K562 (cell line): ENCODE results near the gene KRT36. TPM values are rescaled to one million over a fixed set of nuclear protein-coding genes. Genes with fewer than 3 reads are reported as not detected.

Source experiments
- CHD1 ChIP-seq: fragments of 200-600 bp; sonication (generic); IDR thresholded peaks from one replicate; pipeline ENCODE4 v1.6.1; 2012; ENCODE audit warnings: mild to moderate bottlenecking, moderate library complexity, low read length, inconsistent platforms
- NCOR1 ChIP-seq: fragments of 450-650 bp; IDR thresholded peaks from 2 replicates; pipeline ENCODE4 v1.6.1; 2016; ENCODE audit warnings: mild to moderate bottlenecking, moderate library complexity
- ZFP1 ChIP-seq: fragments of 450-650 bp; formaldehyde crosslinking; IDR thresholded peaks from 2 replicates; pipeline ENCODE4 v1.4.0; 2020; ENCODE audit warnings: mild to moderate bottlenecking, mixed read lengths
- ZNF444 ChIP-seq: fragments of 250-450 bp; sonication (Bioruptor Pico); IDR thresholded peaks from 2 replicates; pipeline ENCODE4 v1.4.0; 2020; ENCODE audit warnings: mild to moderate bottlenecking, moderate library complexity
- polyA plus RNA-seq, 8 experiments: library from polyadenylated mRNA; depleted of rRNA in 4 of 8; stranded (reverse) in 5 of 8; unstranded in 3 of 8; fragments of >200 nt; fragmentation: Nextera tagmentation in 2 of 8; fragmentation: Illumina TruSeq in 1 of 8; extraction: Ambion mirVana in 2 of 8; extraction: Trizol in 1 of 8; gene quantifications; 2 replicates each; pipeline versions ENCODE4 v1.2.1 to v1.2.3, GENCODE V29; 2011 to 2014; ENCODE audit warnings: inconsistent platforms in 1 of 8, missing spikeins in 1 of 8
- total RNA-seq, 7 experiments: library from RNA; depleted of rRNA in 6 of 7; stranded (reverse); fragments of >200 nt in 6 of 7; fragmentation: Illumina TruSeq in 2 of 7; extraction: Trizol in 2 of 7; gene quantifications; 2 replicates each; pipeline versions ENCODE4 v1.2.1 to v1.2.3, GENCODE V29; 2011 to 2021; ENCODE audit warnings: low replicate concordance in 1 of 7
- TF ChIP-seq, protein P1 (sequence below), 2 experiments: fragments of 450-650 bp; IDR thresholded peaks; 2 replicates each; pipeline ENCODE4 v1.6.1; 2016; ENCODE audit warnings: mild to moderate bottlenecking in 2 of 2, borderline replicate concordance in 1 of 2, low read depth in 1 of 2, moderate library complexity in 1 of 2
- TF ChIP-seq, protein P2 (sequence below): fragments of 450-650 bp; IDR thresholded peaks from 2 replicates; pipeline ENCODE4 v1.6.1; 2016; ENCODE audit warnings: mild to moderate bottlenecking, moderate library complexity

Gene KRT36
- total and polyA plus RNA-seq, 9 of the 15 experiments (the other 6 are each of a cell fraction or from before 2014, with no cell fraction given): 0.04 TPM; not detected in 8

DNA sequence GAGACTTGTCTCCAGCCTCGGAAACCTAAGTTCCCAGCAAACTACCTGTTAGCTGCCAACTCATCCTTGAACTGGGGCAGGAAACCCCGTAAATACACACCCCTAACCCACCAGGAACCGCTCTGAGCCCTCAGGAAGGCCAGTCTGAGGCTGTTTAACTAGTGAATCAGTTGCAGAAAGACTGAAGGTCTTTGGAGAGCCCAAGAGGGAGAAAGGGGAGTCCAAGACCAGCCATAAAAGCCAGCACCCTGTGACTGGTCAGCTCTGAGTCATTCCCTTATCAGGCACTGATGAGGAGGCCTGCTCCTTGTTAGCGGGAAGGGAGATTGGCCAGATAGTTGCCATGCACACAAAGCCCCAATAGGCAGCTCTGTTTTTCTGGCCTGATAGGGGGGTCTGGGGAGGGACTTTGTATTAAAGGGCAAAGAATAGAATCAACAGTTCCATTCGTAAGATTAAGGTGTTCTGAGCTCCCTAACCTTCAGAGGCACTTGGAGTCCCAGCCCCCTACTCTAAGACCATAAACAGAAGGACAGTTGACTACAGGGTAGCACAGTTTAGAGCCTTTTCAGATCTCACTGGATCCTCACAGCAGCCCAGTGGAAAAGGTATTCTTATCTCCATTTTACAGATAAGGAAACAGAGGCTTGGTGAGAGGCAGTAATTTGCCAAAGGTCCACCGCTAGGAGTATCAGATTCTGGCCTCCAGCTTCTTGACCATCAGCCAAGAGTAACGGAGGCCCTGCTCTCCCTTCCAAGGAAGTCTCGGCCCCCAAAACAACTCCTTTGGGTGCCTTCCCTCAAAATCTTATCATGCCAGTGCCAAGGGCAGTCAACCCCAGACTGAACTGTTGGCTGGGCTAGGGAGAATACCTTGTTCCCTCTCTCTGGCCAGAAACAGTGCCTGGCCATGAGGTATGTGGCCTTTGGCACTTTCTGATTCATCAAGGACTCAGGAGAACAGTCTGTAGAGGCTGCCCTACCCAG is 40.6 kb upstream of the KRT36 start (continued):
- TF ChIP-seq, protein P1, sequence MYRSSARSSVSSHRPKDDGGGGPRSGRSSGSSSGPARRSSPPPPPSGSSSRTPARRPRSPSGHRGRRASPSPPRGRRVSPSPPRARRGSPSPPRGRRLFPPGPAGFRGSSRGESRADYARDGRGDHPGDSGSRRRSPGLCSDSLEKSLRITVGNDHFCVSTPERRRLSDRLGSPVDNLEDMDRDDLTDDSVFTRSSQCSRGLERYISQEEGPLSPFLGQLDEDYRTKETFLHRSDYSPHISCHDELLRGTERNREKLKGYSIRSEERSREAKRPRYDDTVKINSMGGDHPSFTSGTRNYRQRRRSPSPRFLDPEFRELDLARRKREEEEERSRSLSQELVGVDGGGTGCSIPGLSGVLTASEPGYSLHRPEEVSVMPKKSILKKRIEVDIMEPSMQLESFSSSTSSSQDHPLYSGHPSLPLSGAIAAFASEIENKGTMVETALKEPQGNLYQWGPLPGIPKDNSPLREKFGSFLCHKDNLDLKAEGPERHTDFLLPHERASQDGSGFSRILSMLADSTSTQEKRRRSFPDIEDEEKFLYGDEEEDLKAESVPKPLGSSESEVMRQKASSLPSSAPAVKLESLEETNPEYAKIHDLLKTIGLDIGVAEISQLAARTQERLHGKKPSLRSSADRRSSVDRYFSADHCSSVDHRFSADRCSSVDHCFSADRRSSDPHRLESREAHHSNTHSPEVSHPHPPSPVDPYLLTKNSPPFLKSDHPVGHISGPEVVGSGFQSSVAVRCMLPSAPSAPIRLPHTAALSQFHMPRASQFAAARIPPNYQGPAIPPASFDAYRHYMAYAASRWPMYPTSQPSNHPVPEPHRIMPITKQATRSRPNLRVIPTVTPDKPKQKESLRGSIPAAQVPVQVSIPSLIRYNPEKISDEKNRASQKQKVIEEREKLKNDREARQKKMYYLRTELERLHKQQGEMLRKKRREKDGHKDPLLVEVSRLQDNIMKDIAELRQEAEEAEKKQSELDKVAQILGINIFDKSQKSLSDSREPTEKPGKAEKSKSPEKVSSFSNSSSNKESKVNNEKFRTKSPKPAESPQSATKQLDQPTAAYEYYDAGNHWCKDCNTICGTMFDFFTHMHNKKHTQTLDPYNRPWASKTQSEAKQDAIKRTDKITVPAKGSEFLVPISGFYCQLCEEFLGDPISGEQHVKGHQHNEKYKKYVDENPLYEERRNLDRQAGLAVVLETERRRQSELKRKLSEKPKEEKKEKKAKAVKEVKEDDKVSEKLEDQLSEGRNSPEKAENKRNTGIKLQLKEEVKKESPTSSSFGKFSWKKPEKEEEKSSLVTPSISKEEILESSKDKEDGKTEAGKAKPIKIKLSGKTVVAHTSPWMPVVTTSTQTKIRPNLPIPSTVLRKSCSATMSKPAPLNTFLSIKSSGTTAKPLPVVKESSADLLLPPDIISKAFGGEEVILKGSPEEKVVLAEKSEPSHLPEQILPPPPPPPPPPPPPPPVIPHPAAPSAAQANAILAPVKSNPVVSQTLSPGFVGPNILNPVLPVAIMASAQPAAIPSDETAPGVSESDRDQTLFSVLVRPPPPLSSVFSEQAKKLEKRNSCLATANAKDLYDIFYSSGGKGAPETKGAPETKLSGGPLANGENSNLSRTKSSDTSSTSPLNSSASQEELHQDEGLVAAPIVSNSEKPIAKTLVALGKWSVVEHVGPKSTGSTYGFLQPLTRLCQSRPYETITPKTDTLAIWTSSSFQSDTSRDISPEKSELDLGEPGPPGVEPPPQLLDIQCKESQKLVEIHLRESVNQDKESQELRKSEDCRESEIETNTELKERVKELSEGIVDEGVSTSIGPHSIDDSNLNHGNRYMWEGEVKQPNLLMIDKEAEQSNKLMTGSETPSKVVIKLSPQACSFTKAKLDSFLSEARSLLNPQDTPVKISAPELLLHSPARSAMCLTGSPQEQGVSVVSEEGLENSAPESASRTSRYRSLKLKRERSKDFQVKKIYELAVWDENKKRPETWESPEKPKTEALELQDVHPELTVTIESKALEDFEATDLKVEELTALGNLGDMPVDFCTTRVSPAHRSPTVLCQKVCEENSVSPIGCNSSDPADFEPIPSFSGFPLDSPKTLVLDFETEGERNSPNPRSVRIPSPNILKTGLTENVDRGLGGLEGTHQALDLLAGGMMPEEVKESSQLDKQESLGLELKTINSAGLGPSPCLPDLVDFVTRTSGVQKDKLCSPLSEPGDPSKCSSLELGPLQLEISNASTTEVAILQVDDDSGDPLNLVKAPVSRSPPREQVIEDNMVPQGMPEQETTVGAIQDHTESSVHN (IDR thresholded peaks at IDR 0.05; ENCODE audit: borderline replicate concordance in 1 of 2, low read depth in 1 of 2): no peak
- TF ChIP-seq CHD1: no peak
- TF ChIP-seq NCOR1: peak; percentile 66
- TF ChIP-seq, protein P2, sequence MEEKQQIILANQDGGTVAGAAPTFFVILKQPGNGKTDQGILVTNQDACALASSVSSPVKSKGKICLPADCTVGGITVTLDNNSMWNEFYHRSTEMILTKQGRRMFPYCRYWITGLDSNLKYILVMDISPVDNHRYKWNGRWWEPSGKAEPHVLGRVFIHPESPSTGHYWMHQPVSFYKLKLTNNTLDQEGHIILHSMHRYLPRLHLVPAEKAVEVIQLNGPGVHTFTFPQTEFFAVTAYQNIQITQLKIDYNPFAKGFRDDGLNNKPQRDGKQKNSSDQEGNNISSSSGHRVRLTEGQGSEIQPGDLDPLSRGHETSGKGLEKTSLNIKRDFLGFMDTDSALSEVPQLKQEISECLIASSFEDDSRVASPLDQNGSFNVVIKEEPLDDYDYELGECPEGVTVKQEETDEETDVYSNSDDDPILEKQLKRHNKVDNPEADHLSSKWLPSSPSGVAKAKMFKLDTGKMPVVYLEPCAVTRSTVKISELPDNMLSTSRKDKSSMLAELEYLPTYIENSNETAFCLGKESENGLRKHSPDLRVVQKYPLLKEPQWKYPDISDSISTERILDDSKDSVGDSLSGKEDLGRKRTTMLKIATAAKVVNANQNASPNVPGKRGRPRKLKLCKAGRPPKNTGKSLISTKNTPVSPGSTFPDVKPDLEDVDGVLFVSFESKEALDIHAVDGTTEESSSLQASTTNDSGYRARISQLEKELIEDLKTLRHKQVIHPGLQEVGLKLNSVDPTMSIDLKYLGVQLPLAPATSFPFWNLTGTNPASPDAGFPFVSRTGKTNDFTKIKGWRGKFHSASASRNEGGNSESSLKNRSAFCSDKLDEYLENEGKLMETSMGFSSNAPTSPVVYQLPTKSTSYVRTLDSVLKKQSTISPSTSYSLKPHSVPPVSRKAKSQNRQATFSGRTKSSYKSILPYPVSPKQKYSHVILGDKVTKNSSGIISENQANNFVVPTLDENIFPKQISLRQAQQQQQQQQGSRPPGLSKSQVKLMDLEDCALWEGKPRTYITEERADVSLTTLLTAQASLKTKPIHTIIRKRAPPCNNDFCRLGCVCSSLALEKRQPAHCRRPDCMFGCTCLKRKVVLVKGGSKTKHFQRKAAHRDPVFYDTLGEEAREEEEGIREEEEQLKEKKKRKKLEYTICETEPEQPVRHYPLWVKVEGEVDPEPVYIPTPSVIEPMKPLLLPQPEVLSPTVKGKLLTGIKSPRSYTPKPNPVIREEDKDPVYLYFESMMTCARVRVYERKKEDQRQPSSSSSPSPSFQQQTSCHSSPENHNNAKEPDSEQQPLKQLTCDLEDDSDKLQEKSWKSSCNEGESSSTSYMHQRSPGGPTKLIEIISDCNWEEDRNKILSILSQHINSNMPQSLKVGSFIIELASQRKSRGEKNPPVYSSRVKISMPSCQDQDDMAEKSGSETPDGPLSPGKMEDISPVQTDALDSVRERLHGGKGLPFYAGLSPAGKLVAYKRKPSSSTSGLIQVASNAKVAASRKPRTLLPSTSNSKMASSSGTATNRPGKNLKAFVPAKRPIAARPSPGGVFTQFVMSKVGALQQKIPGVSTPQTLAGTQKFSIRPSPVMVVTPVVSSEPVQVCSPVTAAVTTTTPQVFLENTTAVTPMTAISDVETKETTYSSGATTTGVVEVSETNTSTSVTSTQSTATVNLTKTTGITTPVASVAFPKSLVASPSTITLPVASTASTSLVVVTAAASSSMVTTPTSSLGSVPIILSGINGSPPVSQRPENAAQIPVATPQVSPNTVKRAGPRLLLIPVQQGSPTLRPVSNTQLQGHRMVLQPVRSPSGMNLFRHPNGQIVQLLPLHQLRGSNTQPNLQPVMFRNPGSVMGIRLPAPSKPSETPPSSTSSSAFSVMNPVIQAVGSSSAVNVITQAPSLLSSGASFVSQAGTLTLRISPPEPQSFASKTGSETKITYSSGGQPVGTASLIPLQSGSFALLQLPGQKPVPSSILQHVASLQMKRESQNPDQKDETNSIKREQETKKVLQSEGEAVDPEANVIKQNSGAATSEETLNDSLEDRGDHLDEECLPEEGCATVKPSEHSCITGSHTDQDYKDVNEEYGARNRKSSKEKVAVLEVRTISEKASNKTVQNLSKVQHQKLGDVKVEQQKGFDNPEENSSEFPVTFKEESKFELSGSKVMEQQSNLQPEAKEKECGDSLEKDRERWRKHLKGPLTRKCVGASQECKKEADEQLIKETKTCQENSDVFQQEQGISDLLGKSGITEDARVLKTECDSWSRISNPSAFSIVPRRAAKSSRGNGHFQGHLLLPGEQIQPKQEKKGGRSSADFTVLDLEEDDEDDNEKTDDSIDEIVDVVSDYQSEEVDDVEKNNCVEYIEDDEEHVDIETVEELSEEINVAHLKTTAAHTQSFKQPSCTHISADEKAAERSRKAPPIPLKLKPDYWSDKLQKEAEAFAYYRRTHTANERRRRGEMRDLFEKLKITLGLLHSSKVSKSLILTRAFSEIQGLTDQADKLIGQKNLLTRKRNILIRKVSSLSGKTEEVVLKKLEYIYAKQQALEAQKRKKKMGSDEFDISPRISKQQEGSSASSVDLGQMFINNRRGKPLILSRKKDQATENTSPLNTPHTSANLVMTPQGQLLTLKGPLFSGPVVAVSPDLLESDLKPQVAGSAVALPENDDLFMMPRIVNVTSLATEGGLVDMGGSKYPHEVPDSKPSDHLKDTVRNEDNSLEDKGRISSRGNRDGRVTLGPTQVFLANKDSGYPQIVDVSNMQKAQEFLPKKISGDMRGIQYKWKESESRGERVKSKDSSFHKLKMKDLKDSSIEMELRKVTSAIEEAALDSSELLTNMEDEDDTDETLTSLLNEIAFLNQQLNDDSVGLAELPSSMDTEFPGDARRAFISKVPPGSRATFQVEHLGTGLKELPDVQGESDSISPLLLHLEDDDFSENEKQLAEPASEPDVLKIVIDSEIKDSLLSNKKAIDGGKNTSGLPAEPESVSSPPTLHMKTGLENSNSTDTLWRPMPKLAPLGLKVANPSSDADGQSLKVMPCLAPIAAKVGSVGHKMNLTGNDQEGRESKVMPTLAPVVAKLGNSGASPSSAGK: no peak
- TF ChIP-seq ZNF444 (CRISPR knock-in tag): no peak
- no peak for TF ChIP-seq ZFP1 (CRISPR knock-in tag)
